Osteocyte (in vitro differentiated cells): ENCODE results near the gene DNAAF9. TPM values are rescaled to one million over a fixed set of nuclear protein-coding genes. Genes with fewer than 3 reads are reported as not detected.

Experiments
- DNase-seq: peaks from one replicate; pipeline ENCODE4 v3.0.0; 2021; ENCODE audit warnings: mixed read lengths; ENCODE audit not compliant: unreplicated experiment; ENCODE audit errors: extremely low spot score
- H3K27ac Mint-ChIP-seq: one replicate; pipeline ENCODE4 v1.8.0; 2021; ENCODE audit warnings: mild to moderate bottlenecking, mixed read lengths; ENCODE audit not compliant: unreplicated experiment
- H3K27me3 Mint-ChIP-seq: one replicate; pipeline ENCODE4 v1.8.0; 2021; ENCODE audit warnings: mixed read lengths; ENCODE audit not compliant: unreplicated experiment
- H3K36me3 Mint-ChIP-seq: one replicate; pipeline ENCODE4 v1.8.0; 2021; ENCODE audit warnings: mixed read lengths; ENCODE audit not compliant: unreplicated experiment
- H3K4me1 Mint-ChIP-seq: one replicate; pipeline ENCODE4 v1.8.0; 2021; ENCODE audit warnings: mixed read lengths; ENCODE audit not compliant: unreplicated experiment
- H3K4me3 Mint-ChIP-seq: one replicate; pipeline ENCODE4 v1.8.0; 2021; ENCODE audit warnings: mild to moderate bottlenecking, moderate library complexity, mixed read lengths; ENCODE audit not compliant: unreplicated experiment
- H3K9me3 Mint-ChIP-seq: one replicate; pipeline ENCODE4 v1.8.0; 2021; ENCODE audit warnings: mixed read lengths; ENCODE audit not compliant: unreplicated experiment
- total RNA-seq: library from RNA; stranded (reverse); gene quantifications from 2 replicates; pipeline ENCODE4 v1.2.1, GENCODE V29; 2021
- TF ChIP-seq, protein P1 (sequence below): fragments of 200-600 bp; sonication (generic); IDR thresholded peaks from 2 replicates; pipeline ENCODE4 v1.5.0; 2021; ENCODE audit warnings: antibody characterized with exemption, mild to moderate bottlenecking, moderate library complexity

The DNAAF9 gene
- total RNA-seq, 1 donor from 2014 or later, result 13.7 TPM

DNA sequence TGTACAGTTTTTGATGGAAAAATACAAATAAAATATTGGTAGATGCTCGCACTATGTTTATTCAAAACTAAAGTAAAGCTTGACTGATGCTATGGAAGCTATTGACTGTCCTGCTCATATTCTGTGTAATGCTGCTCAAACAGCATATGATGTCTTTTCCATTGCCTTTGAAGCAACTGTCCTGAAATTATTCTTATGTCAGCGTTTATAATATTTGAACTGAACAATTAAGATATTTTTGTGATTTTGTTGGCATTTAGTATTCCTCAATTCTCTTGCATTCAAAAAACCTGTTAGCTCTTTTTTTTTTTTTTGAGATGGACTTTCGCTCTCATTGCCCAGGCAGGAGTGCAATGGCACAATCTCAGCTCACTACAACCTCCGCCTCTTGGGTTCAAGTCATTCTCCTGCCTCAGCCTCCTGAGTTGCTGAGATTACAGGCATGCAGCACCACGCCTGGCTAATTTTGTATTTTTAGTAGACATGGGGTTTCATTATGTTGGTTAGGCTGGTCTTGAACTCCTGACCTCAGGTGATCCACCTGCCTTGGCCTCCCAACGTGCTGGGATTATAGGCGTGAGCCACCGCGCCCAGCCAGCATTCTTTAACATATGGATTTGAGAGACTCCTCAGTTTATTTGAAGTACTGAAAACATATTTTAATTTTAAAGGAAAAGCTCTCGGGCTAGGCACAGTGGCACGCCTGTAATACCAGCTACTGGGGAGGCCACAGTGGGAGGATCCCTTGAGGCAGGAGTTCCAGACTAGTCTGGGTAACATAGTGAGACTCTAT, 5.3 kb upstream of the DNAAF9 start:
- TF ChIP-seq, protein P1, sequence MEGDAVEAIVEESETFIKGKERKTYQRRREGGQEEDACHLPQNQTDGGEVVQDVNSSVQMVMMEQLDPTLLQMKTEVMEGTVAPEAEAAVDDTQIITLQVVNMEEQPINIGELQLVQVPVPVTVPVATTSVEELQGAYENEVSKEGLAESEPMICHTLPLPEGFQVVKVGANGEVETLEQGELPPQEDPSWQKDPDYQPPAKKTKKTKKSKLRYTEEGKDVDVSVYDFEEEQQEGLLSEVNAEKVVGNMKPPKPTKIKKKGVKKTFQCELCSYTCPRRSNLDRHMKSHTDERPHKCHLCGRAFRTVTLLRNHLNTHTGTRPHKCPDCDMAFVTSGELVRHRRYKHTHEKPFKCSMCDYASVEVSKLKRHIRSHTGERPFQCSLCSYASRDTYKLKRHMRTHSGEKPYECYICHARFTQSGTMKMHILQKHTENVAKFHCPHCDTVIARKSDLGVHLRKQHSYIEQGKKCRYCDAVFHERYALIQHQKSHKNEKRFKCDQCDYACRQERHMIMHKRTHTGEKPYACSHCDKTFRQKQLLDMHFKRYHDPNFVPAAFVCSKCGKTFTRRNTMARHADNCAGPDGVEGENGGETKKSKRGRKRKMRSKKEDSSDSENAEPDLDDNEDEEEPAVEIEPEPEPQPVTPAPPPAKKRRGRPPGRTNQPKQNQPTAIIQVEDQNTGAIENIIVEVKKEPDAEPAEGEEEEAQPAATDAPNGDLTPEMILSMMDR, result no peak
- H3K36me3 Mint-ChIP-seq, result no peaks in the 10 kb centered on the region
- DNase-seq, result no peak
- no peak overlapping the region for H3K27ac Mint-ChIP-seq
- no peaks in the 10 kb centered on the region for H3K9me3 Mint-ChIP-seq
- peaks cover 33% of the 10 kb centered on the region for H3K27me3 Mint-ChIP-seq
- no peaks in the 10 kb centered on the region for H3K4me1 Mint-ChIP-seq
- H3K4me3 Mint-ChIP-seq, result no peak overlapping the region

DNA sequence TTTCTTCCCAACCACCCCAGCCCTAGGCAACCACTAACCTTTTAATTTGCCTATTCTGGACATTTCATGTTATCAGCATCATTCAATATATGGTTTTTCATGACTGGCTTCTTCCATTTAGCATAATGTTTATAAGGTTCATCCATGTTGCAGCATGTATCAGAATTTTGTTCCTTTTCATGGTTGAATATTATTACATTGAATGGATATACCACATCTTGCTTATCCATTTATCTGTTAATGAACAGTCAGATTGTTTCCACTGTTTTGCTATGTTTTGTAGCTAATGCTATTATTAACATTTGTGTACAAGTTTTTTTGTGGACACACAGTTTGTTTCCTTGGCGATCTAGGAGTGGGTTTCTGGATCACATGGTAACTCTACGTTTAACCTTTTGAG, 3.0 kb upstream of the DNAAF9 start:
- no peak for DNase-seq
- Mint-ChIP-seq H3K4me3 (no peak overlapping the region), H3K9me3 (no peaks in the 10 kb centered on the region), H3K27me3 (peaks cover 24% of the 10 kb centered on the region), H3K27ac (no peak overlapping the region), H3K36me3 (no peaks in the 10 kb centered on the region), H3K4me1 (peaks cover 9% of the 10 kb centered on the region)
- TF ChIP-seq, protein P1, result no peak

DNA sequence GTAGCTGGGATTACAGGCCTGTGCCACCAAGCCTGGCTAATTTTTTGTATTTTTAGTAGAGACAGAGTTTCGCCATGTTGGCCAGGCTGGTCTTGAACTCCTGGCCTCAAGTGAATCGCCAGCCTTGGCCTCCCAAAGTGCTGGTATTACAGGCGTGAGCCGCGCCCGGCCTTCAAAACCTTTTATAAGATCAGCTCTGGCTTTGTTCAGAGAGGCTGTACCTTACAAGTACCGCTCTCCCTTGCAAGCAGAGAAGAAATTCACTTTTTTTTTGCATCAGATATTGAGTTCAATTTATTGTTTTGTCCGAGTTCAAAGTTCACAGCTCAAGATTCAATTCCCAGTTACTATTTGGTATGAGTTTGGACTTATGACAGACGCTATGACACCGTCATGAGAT, 1.9 kb upstream of the DNAAF9 start:
- TF ChIP-seq, protein P1, result no peak
- peak overlapping the region; percentile 81 for H3K27ac Mint-ChIP-seq
- peak overlapping the region; percentile 86 for H3K4me3 Mint-ChIP-seq
- H3K9me3 Mint-ChIP-seq, result no peaks in the 10 kb centered on the region
- H3K4me1 Mint-ChIP-seq, result peaks cover 20% of the 10 kb centered on the region
- H3K36me3 Mint-ChIP-seq, result no peaks in the 10 kb centered on the region
- peaks cover 17% of the 10 kb centered on the region for H3K27me3 Mint-ChIP-seq
- no peak for DNase-seq

DNA sequence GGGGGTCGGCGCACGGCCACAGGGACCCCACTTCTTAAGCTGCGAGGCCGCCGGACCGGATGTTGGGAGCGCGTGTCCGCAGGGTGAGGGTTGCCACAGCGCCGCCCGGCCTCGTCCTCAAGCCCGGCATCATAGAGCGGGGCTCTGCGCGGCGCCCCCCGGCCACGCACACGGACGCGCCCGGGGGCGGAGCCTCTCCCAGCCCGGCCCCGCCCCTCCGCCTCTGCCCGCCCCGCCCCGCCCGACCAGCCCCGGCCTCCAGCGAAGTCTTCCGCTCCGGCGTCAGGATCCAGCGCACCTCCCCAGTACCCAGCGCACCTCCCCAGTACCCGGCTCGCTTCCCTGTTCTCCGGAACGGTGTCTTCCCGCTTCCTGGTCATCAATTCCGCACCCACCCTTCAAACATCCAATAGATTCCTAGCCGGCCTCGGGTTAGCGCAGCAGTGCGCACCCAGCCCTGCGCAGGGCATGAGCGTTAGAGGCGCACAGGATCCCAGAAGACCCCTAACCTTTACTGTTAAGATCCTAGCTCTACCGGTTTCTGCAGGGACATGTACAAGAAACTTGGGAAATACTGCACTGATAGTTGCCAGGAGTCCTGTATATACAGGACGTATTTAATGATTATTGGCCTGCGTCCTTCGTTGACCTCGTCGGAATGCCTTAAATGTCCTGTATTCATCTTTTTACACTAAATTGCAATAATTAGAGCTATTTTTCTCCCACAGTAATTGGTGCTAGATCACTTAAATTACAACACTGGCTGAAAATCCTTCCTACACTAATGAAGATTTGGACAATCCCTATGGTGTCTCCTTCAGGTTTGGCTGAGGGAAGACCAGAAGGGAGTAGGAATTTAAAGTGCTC, 535 bp upstream of the DNAAF9 start:
- TF ChIP-seq, protein P1, result no peak
- Mint-ChIP-seq H3K27ac (peak overlapping the region; percentile 81), H3K36me3 (no peaks in the 10 kb centered on the region), H3K4me3 (peak overlapping the region; percentile 86), H3K9me3 (no peaks in the 10 kb centered on the region), H3K4me1 (peaks cover 31% of the 10 kb centered on the region), H3K27me3 (peaks cover 17% of the 10 kb centered on the region)
- DNase-seq, result peak; percentile 91

DNA sequence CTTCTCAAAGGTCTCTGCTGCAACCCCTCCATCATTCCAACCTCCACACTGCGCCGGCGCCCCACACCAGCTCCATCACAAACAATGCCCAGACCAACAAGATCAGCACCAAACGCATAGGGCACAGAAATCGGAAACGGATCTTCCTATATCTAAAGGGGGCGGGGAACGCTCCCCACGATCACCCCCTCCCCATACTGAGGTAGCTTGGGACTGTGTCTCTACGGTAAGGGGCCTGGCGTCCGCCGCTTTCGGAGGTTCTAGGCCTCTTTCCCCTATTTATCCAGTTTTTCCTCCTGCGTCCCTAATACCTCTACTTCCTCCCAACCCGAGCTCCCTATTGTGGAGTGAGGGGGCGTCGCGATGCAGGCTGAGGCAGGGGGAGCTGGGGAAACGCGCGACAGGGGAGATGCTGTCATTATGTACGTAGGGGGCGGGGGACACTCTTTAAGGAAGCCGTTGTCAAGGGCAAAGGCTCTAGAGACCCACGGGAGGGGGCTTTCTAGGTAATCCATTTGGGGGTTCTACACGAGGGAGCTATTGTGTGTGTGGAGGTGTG, 909 bp downstream of the DNAAF9 start:
- H3K9me3 Mint-ChIP-seq, result no peaks in the 10 kb centered on the region
- TF ChIP-seq, protein P1, result no peak
- H3K4me3 Mint-ChIP-seq, result peak overlapping the region; percentile 83
- peak overlapping the region; percentile 85 for H3K27ac Mint-ChIP-seq
- peaks cover 4% of the 10 kb centered on the region for H3K27me3 Mint-ChIP-seq
- DNase-seq, result no peak
- no peaks in the 10 kb centered on the region for H3K36me3 Mint-ChIP-seq
- H3K4me1 Mint-ChIP-seq, result peaks cover 31% of the 10 kb centered on the region
